HG03108 (cell line): ENCODE measurements around the gene GPR137C.

ENCODE experiments used
- ATAC-seq: cut with Tn5 transposase; IDR thresholded peaks from one replicate; pipeline ENCODE4 v1.9.1; 2021; ENCODE audit warnings: moderate library complexity; ENCODE audit not compliant: unreplicated experiment

The GPR137C gene

GRCh38 chr14:52663850-52664249 lies 111.2 kb downstream of the GPR137C start:
- no peak for ATAC-seq

- ATAC-seq: no peak
Observed at GRCh38 chr14:52678591-52678990, 126.0 kb downstream of the GPR137C start.

- ATAC-seq: no peak
Observed at GRCh38 chr14:52683985-52684520, 131.4 kb downstream of the GPR137C start.

GRCh38 chr14:52686176-52686575 lies 133.5 kb downstream of the GPR137C start:
- no peak for ATAC-seq
